Daoy (cell line): ENCODE measurements around the gene P3H4. TPM values are rescaled to one million over a fixed set of nuclear protein-coding genes. Genes with fewer than 3 reads are reported as not detected.
"Not testable (repeated sequence)": the region's sequence is repeated elsewhere in the genome, so short reads cannot be mapped to it uniquely, and the experiment has no call there.

ENCODE experiments used
- DNase-seq: peaks from one replicate; pipeline ENCODE4 v3.0.0-alpha.2; 2015; ENCODE audit warnings: low read depth
- total RNA-seq: library from RNA; depleted of rRNA; stranded (reverse); fragments of >200 nt; shearing (Covaris generic); gene quantifications from 2 replicates; pipeline ENCODE4 v1.2.3, GENCODE V29; 2014; rRNA removed

Gene P3H4, protein sequence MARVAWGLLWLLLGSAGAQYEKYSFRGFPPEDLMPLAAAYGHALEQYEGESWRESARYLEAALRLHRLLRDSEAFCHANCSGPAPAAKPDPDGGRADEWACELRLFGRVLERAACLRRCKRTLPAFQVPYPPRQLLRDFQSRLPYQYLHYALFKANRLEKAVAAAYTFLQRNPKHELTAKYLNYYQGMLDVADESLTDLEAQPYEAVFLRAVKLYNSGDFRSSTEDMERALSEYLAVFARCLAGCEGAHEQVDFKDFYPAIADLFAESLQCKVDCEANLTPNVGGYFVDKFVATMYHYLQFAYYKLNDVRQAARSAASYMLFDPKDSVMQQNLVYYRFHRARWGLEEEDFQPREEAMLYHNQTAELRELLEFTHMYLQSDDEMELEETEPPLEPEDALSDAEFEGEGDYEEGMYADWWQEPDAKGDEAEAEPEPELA
- total RNA-seq: 44.4 and 60.9 TPM in 2 replicates

DNA sequence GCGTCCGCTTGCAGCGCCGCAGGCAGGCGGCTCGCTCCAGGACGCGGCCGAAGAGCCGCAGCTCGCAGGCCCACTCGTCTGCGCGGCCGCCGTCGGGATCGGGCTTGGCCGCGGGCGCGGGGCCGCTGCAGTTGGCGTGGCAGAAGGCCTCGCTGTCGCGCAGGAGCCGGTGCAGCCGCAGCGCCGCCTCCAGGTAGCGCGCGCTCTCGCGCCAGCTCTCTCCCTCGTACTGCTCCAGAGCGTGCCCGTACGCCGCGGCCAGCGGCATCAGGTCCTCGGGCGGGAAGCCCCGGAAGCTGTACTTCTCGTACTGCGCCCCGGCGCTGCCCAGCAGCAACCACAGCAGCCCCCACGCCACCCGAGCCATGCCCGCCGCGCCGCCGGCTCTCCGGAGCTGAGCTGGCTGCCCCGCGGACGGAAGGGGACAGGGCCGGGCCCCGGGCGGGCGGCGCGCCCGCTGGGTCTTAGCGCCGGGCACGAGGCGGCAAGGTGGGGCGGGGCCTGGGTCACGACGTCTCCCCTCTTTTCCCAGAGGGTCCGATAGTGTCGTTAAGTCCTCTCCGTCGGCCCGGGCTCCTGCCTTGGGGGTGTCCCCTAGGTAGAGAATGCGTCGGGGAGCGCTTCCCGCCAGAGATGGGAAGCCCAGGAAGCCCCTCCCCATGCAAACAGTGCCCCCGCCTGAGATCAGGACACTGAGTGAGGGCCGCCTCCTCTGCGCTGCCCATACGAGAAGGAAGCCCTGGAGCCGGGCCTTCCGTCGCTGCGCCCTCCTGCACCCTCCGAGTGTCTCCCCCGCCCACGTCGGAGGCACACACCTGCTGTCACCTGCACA lies at the start of gene P3H4:
Gene P3H4, minus strand, starts transcription at position 401 of the 832 bp plus-strand sequence. Its CDS starts 34 bp downstream, at position 367.
- peak; percentile 86 for DNase-seq

- no peak for DNase-seq
Observed at GRCh38 chr17:41860254-41860931, 48.6 kb upstream of the P3H4 start.

GRCh38 chr17:41851382-41851781 lies 39.6 kb upstream of the P3H4 start:
- not testable (repeated sequence) for DNase-seq

DNA sequence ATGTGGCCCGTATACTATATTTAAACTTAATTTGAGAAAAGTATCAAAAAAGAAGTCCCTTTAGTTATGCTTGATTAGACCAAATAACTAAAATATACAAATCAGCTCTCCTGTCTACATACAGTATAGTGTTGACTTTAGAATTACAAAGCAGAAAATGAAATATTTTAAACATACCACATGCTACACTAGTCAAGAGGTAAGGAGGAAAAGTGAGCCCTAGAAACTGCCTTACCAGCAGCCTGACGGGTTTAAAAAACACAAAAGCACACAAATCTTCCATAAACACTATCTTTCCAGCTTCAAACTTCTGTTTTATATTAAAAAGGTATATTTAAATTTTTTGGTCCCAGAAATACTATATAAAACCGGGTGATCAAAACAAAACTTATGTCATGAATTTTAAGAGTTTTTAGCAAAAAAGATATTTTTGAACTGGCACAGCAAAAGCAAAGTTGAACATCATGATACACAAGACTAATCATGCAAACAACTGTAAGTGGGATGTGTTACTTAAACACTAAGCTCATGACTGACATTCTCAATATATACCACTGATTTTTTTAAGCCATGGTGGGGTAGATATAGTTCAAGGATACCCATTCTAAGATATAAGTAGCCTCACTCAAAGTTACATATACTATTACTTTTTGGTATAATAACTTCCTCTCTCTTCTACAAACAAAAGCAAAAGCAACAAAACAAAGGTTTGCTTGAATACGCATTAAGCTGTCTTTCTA lies 37.7 kb upstream of the P3H4 start:
- DNase-seq: no peak

DNA sequence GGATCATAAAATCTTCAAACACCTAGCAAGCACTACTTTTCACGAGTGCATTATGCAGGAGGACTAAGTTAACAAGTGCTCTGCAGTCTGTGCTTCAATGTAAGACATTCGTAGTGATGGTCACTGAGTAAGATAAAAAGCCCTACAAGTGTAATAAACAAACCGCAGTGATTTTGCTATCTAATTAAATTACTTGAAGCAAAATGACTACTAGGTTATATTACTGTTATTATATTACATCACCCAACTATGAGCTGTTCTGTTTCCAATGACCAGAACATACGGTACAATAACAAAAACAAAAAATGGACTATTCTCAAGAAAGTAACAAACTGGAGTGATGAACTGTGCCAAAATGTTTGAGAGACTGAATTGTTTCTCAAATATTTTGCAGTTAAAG lies 37.0 kb upstream of the P3H4 start:
- DNase-seq: no peak

- DNase-seq: peak; percentile 41
Observed at GRCh38 chr17:41844971-41845370, 33.2 kb upstream of the P3H4 start.

GRCh38 chr17:41840781-41841180 lies 29.0 kb upstream of the P3H4 start:
- not testable (repeated sequence) for DNase-seq

DNA sequence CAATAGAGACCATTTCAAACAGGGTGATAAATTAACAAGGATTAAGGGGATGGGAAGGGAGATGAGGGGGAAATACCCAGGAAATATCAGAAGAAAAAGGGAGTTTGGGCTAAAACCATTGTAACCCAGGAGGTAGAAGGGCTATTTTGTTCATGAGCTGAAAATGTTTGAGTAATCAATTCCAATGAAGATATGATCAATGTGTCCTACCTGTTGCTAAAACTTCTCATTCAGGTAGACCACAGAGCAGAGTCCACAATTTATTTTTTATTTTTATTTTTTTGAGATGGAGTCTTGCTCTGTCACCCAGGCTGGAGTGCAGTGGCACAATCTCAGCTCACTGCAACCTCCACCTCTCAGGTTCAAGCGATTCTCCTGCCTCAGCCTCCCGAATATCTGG lies 27.7 kb upstream of the P3H4 start:
- not testable (repeated sequence) for DNase-seq

GRCh38 chr17:41837761-41838538 lies 26.2 kb upstream of the P3H4 start, which contains the start of gene KLHL10:
Gene KLHL10, plus strand, starts transcription at chr17:41837825. Its CDS starts 108 bp downstream, at chr17:41837933.
- DNase-seq: no peak

GRCh38 chr17:41836550-41837196 lies 24.9 kb upstream of the P3H4 start:
- no peak for DNase-seq

- DNase-seq: peak; percentile 73
Observed at GRCh38 chr17:41835800-41836549, 24.2 kb upstream of the P3H4 start, which contains the start of gene NT5C3B. Gene NT5C3B, minus strand, starts transcription at chr17:41836232. Its CDS starts 39 bp downstream, at chr17:41836193.

- DNase-seq: no peak
Observed at GRCh38 chr17:41835214-41835799, 23.6 kb upstream of the P3H4 start.

DNA sequence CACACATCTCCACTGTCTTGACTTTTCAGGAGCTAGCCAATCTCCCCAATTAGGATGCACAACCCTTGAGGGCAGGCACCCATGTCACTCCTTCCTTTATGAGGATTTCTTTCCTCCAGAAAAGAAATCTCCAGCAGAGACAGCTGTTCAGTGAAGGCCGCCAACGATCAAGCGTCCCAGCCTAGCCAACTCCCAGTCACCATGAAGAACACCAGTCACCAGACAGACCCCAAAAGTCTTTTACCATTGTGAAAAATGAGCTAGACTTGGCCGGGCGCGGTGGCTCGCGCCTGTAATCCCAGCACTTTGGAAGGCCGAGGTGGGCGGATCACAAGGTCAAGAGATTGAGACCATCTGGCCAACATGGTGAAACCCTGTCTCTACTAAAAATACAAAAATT lies 18.2 kb upstream of the P3H4 start:
- not testable (repeated sequence) for DNase-seq

- no peak for DNase-seq
Observed at GRCh38 chr17:41825175-41825845, 13.6 kb upstream of the P3H4 start.

DNA sequence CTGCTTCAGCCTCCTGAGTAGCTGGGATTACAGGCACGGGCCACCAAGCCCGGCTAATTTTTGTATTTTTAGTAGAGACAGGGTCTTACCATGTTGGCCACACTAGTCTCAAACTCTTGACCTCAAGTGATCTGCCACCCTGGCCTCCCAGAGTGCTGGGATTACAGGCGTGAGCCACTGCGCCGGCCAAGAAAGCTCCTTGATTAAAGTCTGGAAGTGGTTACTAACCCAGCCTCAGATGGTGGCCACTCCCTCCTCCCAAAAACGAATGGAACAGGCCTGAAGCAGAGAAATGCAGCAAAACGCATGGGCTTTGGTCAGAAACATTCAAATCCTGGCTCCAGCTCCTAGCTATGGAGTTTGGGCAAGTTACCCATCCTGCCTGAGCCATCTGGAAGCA lies 12.3 kb upstream of the P3H4 start:
- DNase-seq: no peak

GRCh38 chr17:41823580-41823979 lies 11.8 kb upstream of the P3H4 start:
- no peak for DNase-seq

DNA sequence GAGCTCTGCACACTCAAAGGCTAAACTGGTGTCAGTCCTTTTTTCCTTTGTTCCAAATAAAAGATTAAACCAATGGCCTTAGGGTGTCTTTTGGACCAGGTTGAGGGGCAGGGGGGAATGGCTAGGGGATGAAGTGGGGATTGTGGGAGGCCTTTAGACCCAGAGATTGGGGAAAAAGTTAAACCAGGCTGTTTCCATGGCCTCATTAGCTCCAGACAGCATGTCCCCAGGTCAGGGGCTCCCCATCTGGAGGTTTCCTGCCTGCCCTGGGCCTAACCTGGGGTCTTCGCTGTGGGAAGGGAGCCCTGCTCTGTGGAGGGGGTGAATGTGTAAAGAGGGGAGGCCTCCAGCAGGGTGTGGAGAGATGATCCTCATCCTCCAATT lies 11.4 kb upstream of the P3H4 start:
- DNase-seq: no peak
